GM12873 (cell line): ENCODE results near the gene AGAP3.

Experiments
- CTCF ChIP-seq: IDR thresholded peaks from 2 replicates; pipeline ENCODE4 v1.5.1; 2012; ENCODE audit warnings: low read depth, mild to moderate bottlenecking, moderate library complexity, low read length, control low read depth; ENCODE audit not compliant: insufficient read depth; ENCODE audit errors: missing control alignments

Gene AGAP3

DNA sequence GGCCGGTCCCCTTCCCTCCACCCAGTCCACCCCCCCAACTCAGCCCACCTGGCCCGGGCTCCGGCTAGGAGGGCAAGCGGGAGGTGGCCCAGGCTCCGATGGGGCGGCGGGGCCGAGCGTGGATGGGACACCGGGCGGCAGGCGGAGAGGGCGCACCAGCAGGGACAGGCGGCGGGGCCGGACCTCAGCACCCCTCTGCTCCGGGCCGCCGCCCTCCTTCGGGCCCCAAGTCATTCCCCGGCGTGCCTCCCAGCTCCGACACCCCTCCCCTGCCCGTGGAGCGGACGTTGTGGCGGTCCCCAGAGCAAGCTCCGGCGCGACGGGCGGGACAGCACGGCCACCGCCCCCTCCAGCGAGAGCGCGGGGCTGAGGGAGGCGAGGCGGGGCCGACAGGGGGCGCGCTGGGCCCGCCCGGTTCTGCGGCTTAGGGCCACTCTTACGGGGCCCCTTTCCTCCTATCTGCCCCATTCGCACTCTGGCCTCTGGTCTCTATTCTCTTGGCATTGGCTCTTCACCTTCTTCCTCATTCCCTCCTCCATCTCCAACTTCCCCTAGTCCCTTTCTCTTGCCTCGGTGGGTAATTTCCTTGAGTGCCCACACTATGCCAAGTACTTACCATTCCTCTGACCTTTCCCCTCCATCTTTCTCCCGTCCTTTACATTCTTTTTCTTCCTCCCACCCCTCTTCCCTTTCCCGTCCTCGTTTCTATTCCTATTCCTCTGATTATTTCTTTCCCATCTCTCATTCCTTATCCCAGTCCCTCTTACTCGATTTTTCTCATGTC, 81.9 kb downstream of the AGAP3 start:
- TF ChIP-seq CTCF, result peak; percentile 75

- TF ChIP-seq CTCF, result no peak
Observed at GRCh38 chr7:151168787-151169162, 82.5 kb downstream of the AGAP3 start.

GRCh38 chr7:151172273-151173141, 86.2 kb downstream of the AGAP3 start:
- peak; percentile 100 for TF ChIP-seq CTCF

- no peak for TF ChIP-seq CTCF
Observed at GRCh38 chr7:151173386-151174245, 87.3 kb downstream of the AGAP3 start.

- TF ChIP-seq CTCF, result no peak
Observed at GRCh38 chr7:151174246-151175046, 88.2 kb downstream of the AGAP3 start.

DNA sequence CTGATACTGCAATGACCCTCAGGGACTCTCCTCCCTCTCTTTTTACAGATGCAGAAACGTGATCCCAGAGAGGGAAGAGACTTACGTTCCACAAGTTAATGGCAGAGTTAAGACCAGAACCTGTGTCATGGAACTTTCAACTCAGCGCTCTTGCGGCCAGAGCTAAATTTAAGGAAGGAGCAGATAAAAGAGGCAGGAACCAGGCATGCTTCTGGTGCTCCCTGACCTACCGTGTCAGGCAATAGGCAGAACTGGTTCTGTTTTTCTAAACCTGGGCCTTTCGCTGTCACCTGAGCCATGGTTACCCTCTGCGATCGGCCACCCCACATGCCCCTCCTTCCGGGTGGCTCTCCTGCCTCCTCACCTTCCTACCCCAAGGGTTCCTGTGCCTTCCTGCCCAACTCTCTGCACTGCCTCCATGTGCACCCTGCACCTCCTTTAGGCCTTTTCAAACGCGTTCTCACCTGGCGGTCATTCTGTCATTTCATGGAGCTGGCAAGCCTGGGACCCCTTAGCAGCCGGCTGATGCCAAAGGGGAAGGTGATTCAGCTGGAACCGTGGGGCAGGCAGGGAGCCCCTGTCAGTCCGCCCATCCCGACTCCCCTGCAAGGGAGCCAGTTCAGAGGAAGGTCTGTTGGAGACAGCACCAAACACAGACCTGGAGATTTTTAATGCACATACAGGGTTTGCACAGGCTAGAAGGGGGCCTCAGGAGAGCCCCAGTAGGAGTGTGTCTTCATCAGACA, 88.9 kb downstream of the AGAP3 start:
- no peak for TF ChIP-seq CTCF
